Peyer's patch (tissue), 4 donors: ENCODE measurements around the gene SMTN. TPM values are rescaled to one million over a fixed set of nuclear protein-coding genes. Genes with fewer than 3 reads are reported as not detected.

ENCODE experiments used
- DNase-seq, 3 donors: peaks; one replicate each; pipeline ENCODE4 v3.0.0-alpha.2; 2017 to 2019
- H3K27ac ChIP-seq, 4 donors: fragments of 200-600 bp; sonication (generic); one replicate each; pipeline ENCODE4 v1.5.1; 2016 to 2019
- H3K27me3 ChIP-seq, 2 donors: fragments of 200-600 bp; sonication (generic); one replicate each; pipeline ENCODE4 v1.5.1; 2019
- H3K36me3 ChIP-seq, 3 donors: fragments of 200-600 bp; sonication (generic); one replicate each; pipeline ENCODE4 v1.5.1; 2016 to 2019
- H3K4me1 ChIP-seq, 4 donors: fragments of 200-600 bp; sonication (generic); one replicate each; pipeline ENCODE4 v1.5.1; 2016 to 2019
- H3K4me3 ChIP-seq, 4 donors: fragments of 200-600 bp; sonication (generic); 1 replicate in 3 of 4; 2 replicates in 1 of 4; pipeline ENCODE4 v1.5.1; 2016 to 2019; ENCODE audit warnings: mild to moderate bottlenecking in 1 of 4
- H3K9me3 ChIP-seq, 4 donors: fragments of 200-600 bp; sonication (generic); one replicate each; pipeline ENCODE4 v1.5.1; 2016 to 2019; ENCODE audit warnings: mild to moderate bottlenecking in 1 of 4
- CTCF ChIP-seq, 6 experiments: fragments of 450-650 bp in 4 of 6; fragments of 200-600 bp in 2 of 6; sonication (generic) in 1 of 6; IDR thresholded peaks; one replicate each; pipeline ENCODE4 v1.5.1; 2017 to 2019; ENCODE audit warnings: antibody characterized with exemption in 6 of 6, mild to moderate bottlenecking in 3 of 6, moderate library complexity in 1 of 6
- POLR2A ChIP-seq, 2 donors: fragments of 450-650 bp; IDR thresholded peaks; one replicate each; pipeline ENCODE4 v1.5.1; 2017; ENCODE audit warnings: antibody characterized with exemption in 2 of 2, mild to moderate bottlenecking in 2 of 2, moderate library complexity in 2 of 2
- total RNA-seq, 4 donors: library from RNA; depleted of rRNA; stranded (reverse); fragments of >200 nt; gene quantifications; one replicate each; pipeline ENCODE4 v1.1.0, GENCODE V29; 2016

Gene SMTN
- total RNA-seq, 4 donors from 2014 or later: 23.1 to 124 (median 75.9) TPM

DNA sequence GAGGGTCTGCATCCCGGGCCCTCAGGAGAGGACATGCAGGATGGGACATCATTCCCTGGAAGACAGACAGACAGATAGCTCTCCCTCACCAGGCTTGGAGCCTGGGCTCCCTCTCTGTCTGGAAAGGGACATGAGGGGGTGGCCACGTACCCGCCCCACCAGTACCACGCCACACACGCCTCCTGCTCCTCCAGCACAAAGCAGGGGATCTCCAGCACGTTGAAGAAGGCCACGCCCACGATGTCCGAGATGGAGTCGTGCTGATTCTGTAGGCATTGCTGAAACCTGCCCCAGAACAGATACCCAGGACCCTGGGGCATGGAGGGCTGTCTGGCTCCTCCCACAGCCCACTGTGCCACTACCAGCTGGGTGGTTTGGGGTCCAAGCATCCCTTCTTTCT is 57.0 kb downstream of the SMTN start:
- Histone ChIP-seq H3K4me1 (no peaks in the 10 kb centered on the region), H3K36me3 (peaks cover 0 to 2% (median 0%) of the 10 kb centered on the region in 3 donors), H3K4me3 (no peak overlapping the region), H3K9me3 (no peaks in the 10 kb centered on the region), H3K27ac (no peak overlapping the region), H3K27me3 (no peaks in the 10 kb centered on the region)
- TF ChIP-seq CTCF (IDR thresholded peaks at IDR 0.05): no peak
- no peak for TF ChIP-seq POLR2A (IDR thresholded peaks at IDR 0.05)
- DNase-seq: no peak

DNA sequence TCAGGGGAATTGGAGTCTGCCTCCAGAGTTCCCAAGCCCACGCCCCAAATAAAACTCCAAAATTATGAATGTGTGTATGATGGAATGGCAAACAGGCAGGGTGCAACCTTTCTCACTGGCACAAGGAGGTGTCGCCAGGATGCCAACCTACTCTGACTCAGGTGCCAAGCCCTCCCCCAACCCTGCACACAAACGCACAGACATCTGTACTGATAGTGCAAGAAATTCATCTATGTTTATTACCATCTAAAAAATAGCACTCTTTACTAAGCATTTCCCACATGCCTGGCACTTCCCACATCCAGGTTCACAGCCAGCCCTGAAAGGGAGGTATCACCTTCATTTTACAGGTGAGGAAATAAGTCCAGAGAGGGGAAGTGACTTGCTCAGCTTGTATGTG is 57.9 kb downstream of the SMTN start:
- TF ChIP-seq POLR2A (IDR thresholded peaks at IDR 0.05): no peak
- no peak for TF ChIP-seq CTCF (IDR thresholded peaks at IDR 0.05)

DNA sequence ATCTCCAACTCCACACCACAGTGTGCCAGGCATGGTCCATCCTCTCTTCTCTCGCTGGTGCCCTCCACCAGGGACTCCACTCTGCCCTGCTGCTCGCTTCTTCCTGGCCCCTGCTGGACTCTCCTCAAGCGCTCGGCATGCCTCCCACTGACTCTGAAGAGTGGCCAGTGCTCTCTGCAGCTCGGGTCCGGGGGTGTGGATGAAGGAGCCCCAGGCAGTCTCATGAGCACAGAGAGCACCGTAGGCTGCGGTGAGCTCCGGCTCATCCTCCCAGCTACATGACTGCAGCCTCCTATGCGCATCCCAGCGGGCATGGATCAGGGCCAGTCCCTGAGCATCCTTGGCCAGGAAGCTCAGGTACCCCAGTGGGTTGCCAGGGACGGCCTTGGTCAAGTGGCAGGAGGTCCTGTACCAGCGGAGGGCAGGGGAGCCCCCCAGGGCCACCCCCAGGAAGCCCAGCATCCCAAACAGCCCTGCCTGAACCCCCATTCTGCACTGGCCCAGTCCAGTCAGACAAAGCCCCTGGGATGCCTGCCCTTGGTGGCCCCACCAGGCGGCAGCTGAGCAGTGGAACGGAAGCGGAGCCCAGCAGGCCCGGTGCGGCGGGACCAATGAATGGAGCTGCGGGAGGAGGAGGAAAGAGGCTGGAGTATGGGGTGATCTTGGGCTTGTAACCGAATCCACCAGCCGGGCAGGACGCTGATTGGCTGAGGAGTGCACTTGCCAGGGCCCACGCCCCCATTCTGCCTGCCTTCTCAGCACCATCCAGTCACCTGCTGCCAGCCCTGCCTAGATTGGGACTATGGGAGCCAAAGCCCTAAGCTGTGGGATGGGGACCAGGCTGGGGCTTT is 59.0 kb downstream of the SMTN start, which contains the start of gene PLA2G3:
Gene PLA2G3, minus strand, starts transcription at position 643 of the 851 bp plus-strand sequence. Its CDS starts 154 bp downstream, at position 489.
- H3K9me3 ChIP-seq: no peaks in the 10 kb centered on the region
- H3K27me3 ChIP-seq: no peaks in the 10 kb centered on the region
- no peaks in the 10 kb centered on the region for H3K36me3 ChIP-seq
- no peaks in the 10 kb centered on the region for H3K4me1 ChIP-seq
- TF ChIP-seq POLR2A (IDR thresholded peaks at IDR 0.05) (no peak), CTCF (IDR thresholded peaks at IDR 0.05) (no peak)
- no peak within 1 kb of the TSS for H3K4me3 ChIP-seq
- peak in 1 of 3 donors; percentile 54 for DNase-seq
- H3K27ac ChIP-seq: no peak within 1 kb of the TSS

More for the DNA sequence above, 57.9 kb downstream of the SMTN start:
- Histone ChIP-seq H3K9me3 (no peaks in the 10 kb centered on the region), H3K4me3 (no peak overlapping the region), H3K36me3 (no peaks in the 10 kb centered on the region), H3K27me3 (no peaks in the 10 kb centered on the region), H3K4me1 (no peaks in the 10 kb centered on the region), H3K27ac (no peak overlapping the region)
- peak in 1 of 3 donors; percentile 6 for DNase-seq

- no peaks in the 10 kb centered on the region for H3K9me3 ChIP-seq
- no peaks in the 10 kb centered on the region for H3K4me1 ChIP-seq
- no peaks in the 10 kb centered on the region for H3K36me3 ChIP-seq
- no peak for TF ChIP-seq CTCF (IDR thresholded peaks at IDR 0.05)
- no peak for TF ChIP-seq POLR2A (IDR thresholded peaks at IDR 0.05)
- no peaks in the 10 kb centered on the region for H3K27me3 ChIP-seq
- peak in 1 of 3 donors; percentile 42 for DNase-seq
- no peak overlapping the region for H3K27ac ChIP-seq
- H3K4me3 ChIP-seq: no peak overlapping the region
Observed at GRCh38 chr22:31140746-31141145, 59.6 kb downstream of the SMTN start.

DNA sequence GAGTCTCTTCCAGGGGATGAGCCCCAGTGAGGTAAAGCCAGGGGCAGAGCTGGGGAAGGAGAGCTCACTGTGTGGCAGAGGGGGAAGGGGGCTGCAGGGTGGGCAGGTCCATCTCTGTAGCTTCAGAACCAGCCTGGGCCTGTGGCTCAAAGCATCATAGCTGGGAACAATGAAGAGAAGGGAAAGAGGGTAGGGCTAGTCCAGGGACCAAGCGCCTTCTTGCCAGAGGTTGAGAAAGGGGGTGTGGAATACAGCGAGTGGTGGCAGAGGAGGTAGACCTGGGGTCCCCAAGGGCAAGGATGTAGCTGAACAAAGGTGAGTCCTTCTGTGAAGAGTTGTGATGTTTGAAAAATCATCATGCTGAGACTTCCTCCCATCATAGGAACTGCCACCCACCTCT is 60.4 kb downstream of the SMTN start:
- peak in 1 of 3 donors; percentile 7 for DNase-seq
- no peak overlapping the region for H3K27ac ChIP-seq
- no peaks in the 10 kb centered on the region for H3K9me3 ChIP-seq
- H3K4me1 ChIP-seq: no peaks in the 10 kb centered on the region
- H3K4me3 ChIP-seq: no peak overlapping the region
- no peaks in the 10 kb centered on the region for H3K36me3 ChIP-seq
- H3K27me3 ChIP-seq: no peaks in the 10 kb centered on the region
- TF ChIP-seq CTCF (IDR thresholded peaks at IDR 0.05) (no peak), POLR2A (IDR thresholded peaks at IDR 0.05) (no peak)
